GM19351 (cell line): Measurements from ENCODE around the gene NOS1.
"Not testable (repeated sequence)": the region's sequence is repeated elsewhere in the genome, so short reads cannot be mapped to it uniquely, and the experiment has no call there.

Source experiments
- ATAC-seq: cut with Tn5 transposase; IDR thresholded peaks from one replicate; pipeline ENCODE4 v1.9.1; 2021; ENCODE audit warnings: mild to moderate bottlenecking, moderate library complexity; ENCODE audit not compliant: unreplicated experiment

NOS1 gene

GRCh38 chr12:117212563-117213190, 148.7 kb downstream of the NOS1 start:
- peak; percentile 82 for ATAC-seq

GRCh38 chr12:117210266-117210918, 151.0 kb downstream of the NOS1 start:
- ATAC-seq = no peak

- ATAC-seq = no peak
Measured at GRCh38 chr12:117209626-117210025, 151.8 kb downstream of the NOS1 start.

- no peak for ATAC-seq
Measured at GRCh38 chr12:117208811-117209455, 152.5 kb downstream of the NOS1 start.

- no peak for ATAC-seq
Measured at GRCh38 chr12:117208206-117208605, 153.2 kb downstream of the NOS1 start.

GRCh38 chr12:117207675-117208074, 153.8 kb downstream of the NOS1 start:
- no peak for ATAC-seq

- ATAC-seq = no peak
Measured at GRCh38 chr12:117202556-117202955, 158.9 kb downstream of the NOS1 start.

- ATAC-seq = no peak
Measured at GRCh38 chr12:117202033-117202432, 159.4 kb downstream of the NOS1 start.

GRCh38 chr12:117199956-117200744, 161.3 kb downstream of the NOS1 start:
- not testable (repeated sequence) for ATAC-seq

- not testable (repeated sequence) for ATAC-seq
Measured at GRCh38 chr12:117196334-117196733, 165.1 kb downstream of the NOS1 start.

- not testable (repeated sequence) for ATAC-seq
Measured at GRCh38 chr12:117195027-117195426, 166.4 kb downstream of the NOS1 start.

GRCh38 chr12:117193903-117194302, 167.5 kb downstream of the NOS1 start:
- no peak for ATAC-seq

GRCh38 chr12:117192581-117192980, 168.8 kb downstream of the NOS1 start:
- ATAC-seq = not testable (repeated sequence)

- ATAC-seq = no peak
Measured at GRCh38 chr12:117192057-117192456, 169.4 kb downstream of the NOS1 start.

GRCh38 chr12:117190210-117190781, 171.1 kb downstream of the NOS1 start, which contains the start of gene FBXO21:
TSS of gene FBXO21 (minus strand) at chr12:117190470. CDS start at chr12:117190456, 14 bp downstream.
- ATAC-seq = peak; percentile 86

- peak; percentile 47 for ATAC-seq
Measured at GRCh38 chr12:117189725-117190209, 171.7 kb downstream of the NOS1 start.

- no peak for ATAC-seq
Measured at GRCh38 chr12:117188961-117189724, 172.3 kb downstream of the NOS1 start.

GRCh38 chr12:117188121-117188665, 173.2 kb downstream of the NOS1 start:
- no peak for ATAC-seq

- ATAC-seq = no peak
Measured at GRCh38 chr12:117187421-117187820, 174.0 kb downstream of the NOS1 start.

GRCh38 chr12:117182866-117183265, 178.6 kb downstream of the NOS1 start:
- no peak for ATAC-seq
